Measurements from ENCODE around the gene YBX1. TPM values are rescaled to one million over a fixed set of nuclear protein-coding genes. Genes with fewer than 3 reads are reported as not detected.
"Not testable (repeated sequence)": the region's sequence is repeated elsewhere in the genome, so short reads cannot be mapped to it uniquely, and the experiment has no call there.

The YBX1 gene
- polyA plus RNA-seq, 3 donors, result 579 to 686 (median 678) TPM

GRCh38 chr1:42740851-42741580 lies 58.8 kb downstream of the YBX1 start:
- peak in 2 of 11 donors; percentile 71 to 77 for DNase-seq (ENCODE audit: extremely low read depth in 1 of 11, low read depth in 9 of 11, low spot score in 4 of 11)

- DNase-seq (ENCODE audit: extremely low read depth in 1 of 11, low read depth in 9 of 11, low spot score in 4 of 11), result no peak
These were observed 59.5 kb downstream of the YBX1 start for GRCh38 chr1:42741706-42742105.

GRCh38 chr1:42742141-42742540 lies 59.9 kb downstream of the YBX1 start:
- no peak for DNase-seq (ENCODE audit: extremely low read depth in 1 of 11, low read depth in 9 of 11, low spot score in 4 of 11)

GRCh38 chr1:42742617-42743316 lies 60.5 kb downstream of the YBX1 start:
- no peak for DNase-seq (ENCODE audit: extremely low read depth in 1 of 11, low read depth in 9 of 11, low spot score in 4 of 11)

GRCh38 chr1:42743317-42744147 lies 61.3 kb downstream of the YBX1 start:
- peak in 1 of 11 donors; percentile 28 for DNase-seq (ENCODE audit: extremely low read depth in 1 of 11, low read depth in 9 of 11, low spot score in 4 of 11)

- DNase-seq (ENCODE audit: extremely low read depth in 1 of 11, low read depth in 9 of 11, low spot score in 4 of 11), result no peak
These were observed 61.9 kb downstream of the YBX1 start for GRCh38 chr1:42744148-42744413.

GRCh38 chr1:42745851-42746250 lies 63.6 kb downstream of the YBX1 start:
- DNase-seq (ENCODE audit: extremely low read depth in 1 of 11, low read depth in 9 of 11, low spot score in 4 of 11), result no peak

- no peak for DNase-seq (ENCODE audit: extremely low read depth in 1 of 11, low read depth in 9 of 11, low spot score in 4 of 11)
These were observed 64.4 kb downstream of the YBX1 start for GRCh38 chr1:42746436-42747105.

- DNase-seq (ENCODE audit: extremely low read depth in 1 of 11, low read depth in 9 of 11, low spot score in 4 of 11), result peak in 1 of 11 donors; percentile 37
These were observed 64.9 kb downstream of the YBX1 start for GRCh38 chr1:42747125-42747524.

- DNase-seq (ENCODE audit: extremely low read depth in 1 of 11, low read depth in 9 of 11, low spot score in 4 of 11), result no peak
These were observed 65.8 kb downstream of the YBX1 start for GRCh38 chr1:42748021-42748420.

GRCh38 chr1:42748461-42749410 lies 66.5 kb downstream of the YBX1 start:
- no peak for DNase-seq (ENCODE audit: extremely low read depth in 1 of 11, low read depth in 9 of 11, low spot score in 4 of 11)

- no peak for DNase-seq (ENCODE audit: extremely low read depth in 1 of 11, low read depth in 9 of 11, low spot score in 4 of 11)
These were observed 67.8 kb downstream of the YBX1 start for GRCh38 chr1:42750041-42750440.

GRCh38 chr1:42751511-42752070 lies 69.4 kb downstream of the YBX1 start:
- DNase-seq (ENCODE audit: extremely low read depth in 1 of 11, low read depth in 9 of 11, low spot score in 4 of 11), result not testable (repeated sequence)

- DNase-seq (ENCODE audit: extremely low read depth in 1 of 11, low read depth in 9 of 11, low spot score in 4 of 11), result no peak
These were observed 70.1 kb downstream of the YBX1 start for GRCh38 chr1:42752284-42752683.

GRCh38 chr1:42753070-42753469 lies 70.9 kb downstream of the YBX1 start:
- no peak for DNase-seq (ENCODE audit: extremely low read depth in 1 of 11, low read depth in 9 of 11, low spot score in 4 of 11)

All from renal cortex interstitium (tissue), 11 donors.